OCI-LY1 (cell line): Measurements from ENCODE around the gene OR9Q1.

Source experiments
- CTCF ChIP-seq: fragments of 200-600 bp; sonication (generic), shearing (Covaris generic); IDR thresholded peaks from 2 replicates; pipeline ENCODE4 v1.5.1; 2017; ENCODE audit warnings: mild to moderate bottlenecking, antibody characterized with exemption, low read length, moderate library complexity, mixed read lengths
- EZH2 ChIP-seq: fragments of 200-600 bp; sonication (generic), shearing (Covaris generic); IDR thresholded peaks from 2 replicates; pipeline ENCODE4 v1.8.0; 2017; ENCODE audit warnings: borderline replicate concordance, mixed run types, mild to moderate bottlenecking, antibody characterized with exemption, low read length, moderate library complexity, mixed read lengths

GRCh38 chr11:58057481-58057880 lies 33.8 kb downstream of the OR9Q1 start:
- no peak for TF ChIP-seq CTCF
- no peak for TF ChIP-seq EZH2
